ENCODE measurements around the gene C2CD3. TPM values are rescaled to one million over a fixed set of nuclear protein-coding genes. Genes with fewer than 3 reads are reported as not detected.
"Not testable (repeated sequence)": the region's sequence is repeated elsewhere in the genome, so short reads cannot be mapped to it uniquely, and the experiment has no call there.

C2CD3 gene
- total RNA-seq, 1 donor from 2014 or later = 13.8 TPM

- H3K4me1 ChIP-seq = no peaks in the 10 kb centered on the region
- no peak for TF ChIP-seq CTCF (IDR thresholded peaks at IDR 0.05; ENCODE audit: borderline replicate concordance)
- intact Hi-C loops (cut with micrococcal nuclease) = no loop called here
- no peak overlapping the region for H3K27ac ChIP-seq (replicated peaks)
- H3K4me3 ChIP-seq = no peak overlapping the region
- no peaks in the 10 kb centered on the region for H3K36me3 ChIP-seq
- H3K27me3 ChIP-seq (ENCODE audit: low read depth) = no peaks in the 10 kb centered on the region
- no peak for DNase-seq
- H3K9me3 ChIP-seq (replicated peaks) = no peaks in the 10 kb centered on the region
Measured at GRCh38 chr11:73991471-73992006, 179.3 kb downstream of the C2CD3 start.

GRCh38 chr11:73990730-73991129 is 180.1 kb downstream of the C2CD3 start:
- intact Hi-C loops (cut with micrococcal nuclease) = no loop called here
- no peak for TF ChIP-seq CTCF (IDR thresholded peaks at IDR 0.05; ENCODE audit: borderline replicate concordance)

GRCh38 chr11:73989156-73989555 is 181.6 kb downstream of the C2CD3 start:
- intact Hi-C loops (cut with micrococcal nuclease) = no loop called here
- DNase-seq = no peak
- Histone ChIP-seq H3K9me3 (replicated peaks) (no peaks in the 10 kb centered on the region), H3K27ac (replicated peaks) (no peak overlapping the region), H3K4me3 (no peak overlapping the region), H3K36me3 (no peaks in the 10 kb centered on the region), H3K27me3 (ENCODE audit: low read depth) (no peaks in the 10 kb centered on the region), H3K4me1 (peaks cover 3% of the 10 kb centered on the region)
- peak; percentile 17 for TF ChIP-seq CTCF (IDR thresholded peaks at IDR 0.05; ENCODE audit: borderline replicate concordance)

More at GRCh38 chr11:73990730-73991129, 180.1 kb downstream of the C2CD3 start:
- no peaks in the 10 kb centered on the region for H3K9me3 ChIP-seq (replicated peaks)
- H3K4me1 ChIP-seq = no peaks in the 10 kb centered on the region
- no peak for DNase-seq
- no peaks in the 10 kb centered on the region for H3K36me3 ChIP-seq
- no peak overlapping the region for H3K27ac ChIP-seq (replicated peaks)
- H3K4me3 ChIP-seq = no peak overlapping the region
- no peaks in the 10 kb centered on the region for H3K27me3 ChIP-seq (ENCODE audit: low read depth)

- DNase-seq = no peak
- intact Hi-C loops (cut with micrococcal nuclease) = no loop called here
Measured at GRCh38 chr11:73988227-73988626, 182.6 kb downstream of the C2CD3 start.

GRCh38 chr11:73985661-73986060 is 185.1 kb downstream of the C2CD3 start:
- H3K9me3 ChIP-seq (replicated peaks) = not testable (repeated sequence)

More at GRCh38 chr11:73988227-73988626, 182.6 kb downstream of the C2CD3 start:
- Histone ChIP-seq H3K27ac (replicated peaks) (no peak overlapping the region), H3K4me1 (peaks cover 12% of the 10 kb centered on the region), H3K36me3 (no peaks in the 10 kb centered on the region), H3K4me3 (no peak overlapping the region), H3K9me3 (replicated peaks) (no peaks in the 10 kb centered on the region), H3K27me3 (ENCODE audit: low read depth) (no peaks in the 10 kb centered on the region)
- TF ChIP-seq CTCF (IDR thresholded peaks at IDR 0.05; ENCODE audit: borderline replicate concordance) = no peak

GRCh38 chr11:73983741-73984538 is 186.9 kb downstream of the C2CD3 start:
- TF ChIP-seq CTCF (IDR thresholded peaks at IDR 0.05; ENCODE audit: borderline replicate concordance) = no peak
- DNase-seq = no peak
- Histone ChIP-seq H3K4me1 (peaks cover 26% of the 10 kb centered on the region), H3K27ac (replicated peaks) (peak overlapping the region; percentile 92), H3K9me3 (replicated peaks) (no peaks in the 10 kb centered on the region), H3K27me3 (ENCODE audit: low read depth) (no peaks in the 10 kb centered on the region), H3K4me3 (peak overlapping the region; percentile 81), H3K36me3 (no peaks in the 10 kb centered on the region)
- intact Hi-C loops (cut with micrococcal nuclease) = no loop called here

More at GRCh38 chr11:73985661-73986060, 185.1 kb downstream of the C2CD3 start:
- peaks cover 26% of the 10 kb centered on the region for H3K4me1 ChIP-seq
- intact Hi-C loops (cut with micrococcal nuclease); DNase-seq; H3K36me3 ChIP-seq; H3K27me3 ChIP-seq (ENCODE audit: low read depth); H3K4me3 ChIP-seq; H3K27ac ChIP-seq (replicated peaks): not testable (repeated sequence)
